Midbrain (tissue), 1 donor: ENCODE measurements around the gene GUCA1C.

Source experiments
- DNase-seq: peaks from one replicate; lab custom pipeline; 2025; lab: John Stamatoyannopoulos, UW

The GUCA1C gene

GRCh38 chr3:108907194-108907593 lies 46.5 kb downstream of the GUCA1C start:
- DNase-seq = no peak

- DNase-seq = no peak
Measured at GRCh38 chr3:108899530-108899929, 54.1 kb downstream of the GUCA1C start.

- no peak for DNase-seq
Measured at GRCh38 chr3:108897883-108898282, 55.8 kb downstream of the GUCA1C start.

- no peak for DNase-seq
Measured at GRCh38 chr3:108894981-108895380, 58.7 kb downstream of the GUCA1C start.

- no peak for DNase-seq
Measured at GRCh38 chr3:108891833-108892232, 61.8 kb downstream of the GUCA1C start.

GRCh38 chr3:108887777-108888176 lies 65.9 kb downstream of the GUCA1C start:
- DNase-seq = no peak

GRCh38 chr3:108887121-108887520 lies 66.6 kb downstream of the GUCA1C start:
- DNase-seq = no peak

- DNase-seq = no peak
Measured at GRCh38 chr3:108883373-108883772, 70.3 kb downstream of the GUCA1C start.

- no peak for DNase-seq
Measured at GRCh38 chr3:108882762-108883161, 70.9 kb downstream of the GUCA1C start.

GRCh38 chr3:108879915-108880314 lies 73.8 kb downstream of the GUCA1C start:
- no peak for DNase-seq

GRCh38 chr3:108877901-108878300 lies 75.8 kb downstream of the GUCA1C start:
- DNase-seq = no peak

GRCh38 chr3:108863799-108864135 lies 89.9 kb downstream of the GUCA1C start:
- DNase-seq = no peak

- DNase-seq = no peak
Measured at GRCh38 chr3:108862865-108863798, 90.5 kb downstream of the GUCA1C start.

GRCh38 chr3:108861401-108861800 lies 92.3 kb downstream of the GUCA1C start:
- DNase-seq = no peak
